Astrocyte of the hippocampus (primary cell): ENCODE measurements around the gene ASIC4.

Experiments used
- DNase-seq: peaks from one replicate; pipeline ENCODE4 v3.0.0; 2011; ENCODE audit warnings: low read depth, low spot score

The ASIC4 gene

DNA sequence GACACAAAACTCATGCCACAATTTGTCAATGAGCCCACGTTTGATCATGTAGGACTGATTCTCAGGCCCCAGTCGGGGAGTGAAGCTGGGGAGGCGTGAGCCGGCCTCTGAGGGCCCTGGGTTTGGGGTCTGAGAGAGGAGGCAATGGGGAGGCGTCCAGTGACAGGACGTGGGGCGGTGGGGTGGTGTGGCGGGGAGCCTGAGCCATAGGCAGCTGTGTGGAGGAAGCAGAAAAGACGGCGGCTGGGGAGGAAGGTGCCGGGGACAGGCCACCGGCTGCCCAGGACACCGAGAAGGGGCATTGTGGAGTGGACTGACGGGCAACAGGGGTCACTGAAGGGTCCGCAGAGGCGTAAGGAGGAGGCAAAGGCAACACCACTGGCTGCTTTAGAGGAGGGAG, 22.1 kb downstream of the ASIC4 start:
- no peak for DNase-seq

DNA sequence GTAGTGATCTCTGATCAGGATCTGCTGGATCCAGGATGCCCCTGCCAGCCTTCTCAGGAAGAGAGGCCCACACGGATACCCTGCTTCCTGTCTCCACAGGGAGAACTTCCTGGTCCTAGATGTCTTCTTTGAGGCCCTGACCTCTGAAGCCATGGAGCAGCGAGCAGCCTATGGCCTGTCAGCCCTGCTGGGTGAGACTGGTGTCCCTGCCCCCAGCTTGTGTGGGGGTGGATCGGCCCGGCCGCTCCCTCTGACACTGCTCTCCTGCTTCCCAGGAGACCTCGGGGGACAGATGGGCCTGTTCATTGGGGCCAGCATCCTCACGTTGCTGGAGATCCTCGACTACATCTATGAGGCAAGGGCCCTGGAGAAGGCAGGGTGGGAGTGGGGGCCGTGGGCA, 22.7 kb downstream of the ASIC4 start:
- DNase-seq, result no peak

DNA sequence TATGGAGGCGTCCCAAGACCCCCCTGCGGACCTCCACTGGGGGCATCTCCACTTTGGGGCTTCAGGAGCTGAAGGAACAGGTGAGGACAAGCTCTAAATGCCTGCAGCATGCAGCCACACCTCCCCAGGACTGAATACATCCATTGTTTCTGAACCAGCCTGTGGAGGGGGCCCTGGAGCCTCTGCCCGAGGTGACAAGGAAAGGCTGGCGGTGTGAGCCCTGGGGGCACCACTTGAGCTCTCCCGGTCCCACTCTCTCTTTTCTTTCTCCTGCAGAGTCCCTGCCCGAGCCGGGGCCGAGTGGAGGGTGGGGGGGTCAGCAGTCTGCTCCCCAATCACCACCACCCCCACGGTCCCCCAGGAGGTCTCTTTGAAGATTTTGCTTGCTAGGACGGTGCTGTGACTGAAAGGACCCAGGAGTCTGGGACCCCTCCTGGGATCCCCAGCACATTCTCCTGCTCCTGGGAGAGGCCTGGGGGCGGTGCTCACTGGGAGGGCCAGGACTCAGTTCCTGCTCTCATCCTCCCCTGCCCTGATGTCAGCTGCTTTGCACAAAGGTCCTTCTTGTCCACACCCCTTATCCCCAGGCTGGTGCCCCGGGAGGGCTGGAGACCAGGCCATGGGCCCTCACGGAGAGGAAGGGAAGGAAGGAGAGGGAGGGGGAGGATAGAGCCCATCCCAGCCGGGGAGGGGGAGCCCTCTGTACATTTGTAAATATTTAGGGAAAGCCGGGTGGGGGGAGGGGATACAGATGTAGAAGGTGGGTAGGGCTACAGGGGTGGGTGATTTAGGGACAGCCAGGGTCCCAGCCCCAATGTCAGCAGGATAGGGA, 23.6 kb downstream of the ASIC4 start:
- DNase-seq, result peak; percentile 37

GRCh38 chr2:219538504-219538951, 24.2 kb downstream of the ASIC4 start:
- DNase-seq, result peak; percentile 81

DNA sequence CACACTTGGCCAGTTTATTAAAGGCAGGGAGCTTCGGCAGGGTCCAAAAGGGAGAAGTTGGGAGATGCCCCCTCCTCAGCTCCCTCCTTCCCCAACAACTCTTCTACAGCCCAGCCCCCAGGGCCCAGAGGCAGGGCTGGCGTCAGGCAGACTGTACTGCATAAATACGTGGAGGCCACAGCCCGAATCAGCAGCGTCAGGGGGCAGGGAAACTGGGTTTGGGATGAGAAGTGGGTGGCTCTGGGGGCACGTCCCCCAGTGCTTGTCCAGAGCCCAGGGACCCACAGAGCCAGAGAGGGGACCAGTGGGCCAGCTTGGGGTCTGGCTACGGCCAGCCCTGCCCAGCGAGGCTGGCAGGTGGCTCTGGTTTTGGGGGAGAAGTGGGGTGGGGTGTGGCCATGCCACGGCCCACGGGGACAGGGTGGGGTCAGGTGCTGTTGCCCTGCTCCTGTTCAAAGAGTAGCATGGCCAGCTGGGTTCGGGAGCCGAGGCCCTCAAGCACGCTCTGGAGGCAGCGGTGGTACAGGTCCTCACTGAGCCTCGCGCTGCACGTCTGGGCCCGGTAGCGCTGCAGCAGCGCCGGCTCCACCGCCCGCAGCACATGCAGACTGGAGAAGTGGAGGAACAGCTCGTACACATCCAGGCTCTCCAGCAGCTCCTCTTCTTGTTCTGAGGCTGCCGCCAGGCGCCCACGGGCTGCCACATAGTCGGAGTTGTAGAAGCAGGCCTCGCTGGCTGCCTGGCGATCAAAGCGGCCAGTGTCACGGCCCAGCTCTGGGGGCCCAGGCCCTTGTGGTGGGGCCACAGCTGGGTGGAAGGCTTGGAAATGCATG, 24.9 kb downstream of the ASIC4 start:
- DNase-seq, result no peak

GRCh38 chr2:219539926-219540678, 25.8 kb downstream of the ASIC4 start:
- no peak for DNase-seq

- no peak for DNase-seq
These were observed 26.7 kb downstream of the ASIC4 start for GRCh38 chr2:219540784-219541504.

- peak; percentile 89 for DNase-seq
These were observed 27.4 kb downstream of the ASIC4 start for GRCh38 chr2:219541611-219542180.

DNA sequence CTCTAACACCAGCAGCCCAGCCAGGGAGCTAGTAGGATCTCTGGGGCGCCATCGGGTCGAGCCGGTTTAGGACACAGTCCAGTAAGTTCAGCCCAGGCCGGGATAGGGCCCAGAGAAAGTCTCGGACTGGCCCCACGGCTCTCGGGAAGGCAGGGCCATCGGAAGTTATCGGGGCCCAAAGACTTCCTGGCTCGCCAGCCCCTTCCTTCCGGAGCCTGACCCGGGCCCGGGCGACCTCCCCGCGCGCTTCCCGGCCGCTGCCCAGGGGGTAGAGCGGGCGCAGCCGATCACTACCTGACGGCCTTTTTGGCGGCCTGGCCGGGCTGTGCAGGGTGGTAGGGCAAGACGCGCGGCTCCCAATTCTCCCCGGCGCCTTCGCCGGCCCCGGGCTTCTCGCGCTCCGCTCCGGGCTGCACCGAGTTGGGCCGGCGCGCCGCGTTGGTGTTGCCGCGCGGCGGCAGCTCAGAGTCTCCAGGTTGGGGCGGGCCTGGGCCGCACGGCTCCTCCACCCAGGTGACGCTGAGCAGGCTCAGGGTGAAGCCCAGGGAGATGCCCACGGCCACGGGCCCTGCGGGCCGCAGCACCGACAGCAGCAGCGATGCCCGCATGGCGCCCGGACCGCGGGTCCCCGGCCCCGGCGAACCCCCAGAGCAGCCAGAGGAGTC, 28.8 kb downstream of the ASIC4 start:
- no peak for DNase-seq

- DNase-seq, result peak; percentile 100
These were observed 29.5 kb downstream of the ASIC4 start, which contains the start of the genes CHPF and TMEM198 for GRCh38 chr2:219543596-219544358. CHPF (minus strand) TSS chr2:219543809; CDS start chr2:219543538, 271 bp downstream. TMEM198 (plus strand) TSS chr2:219544028; CDS start chr2:219544728, 700 bp downstream.

DNA sequence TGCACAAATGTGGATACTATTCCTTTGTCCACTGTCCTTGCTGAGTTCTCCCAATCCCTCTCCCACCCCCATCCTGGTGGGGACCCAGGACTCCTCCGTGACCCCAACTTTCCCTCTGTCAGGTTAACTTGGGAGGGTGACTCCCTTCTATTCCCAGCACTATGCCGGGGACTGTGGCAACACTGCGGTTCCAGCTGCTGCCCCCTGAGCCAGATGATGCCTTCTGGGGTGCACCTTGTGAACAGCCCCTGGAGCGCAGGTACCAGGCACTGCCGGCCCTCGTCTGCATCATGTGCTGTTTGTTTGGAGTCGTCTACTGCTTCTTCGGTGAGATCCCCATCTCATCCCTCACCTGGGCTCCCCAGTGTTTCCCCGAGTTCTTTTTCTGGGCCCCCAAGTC, 30.3 kb downstream of the ASIC4 start:
- DNase-seq, result no peak

DNA sequence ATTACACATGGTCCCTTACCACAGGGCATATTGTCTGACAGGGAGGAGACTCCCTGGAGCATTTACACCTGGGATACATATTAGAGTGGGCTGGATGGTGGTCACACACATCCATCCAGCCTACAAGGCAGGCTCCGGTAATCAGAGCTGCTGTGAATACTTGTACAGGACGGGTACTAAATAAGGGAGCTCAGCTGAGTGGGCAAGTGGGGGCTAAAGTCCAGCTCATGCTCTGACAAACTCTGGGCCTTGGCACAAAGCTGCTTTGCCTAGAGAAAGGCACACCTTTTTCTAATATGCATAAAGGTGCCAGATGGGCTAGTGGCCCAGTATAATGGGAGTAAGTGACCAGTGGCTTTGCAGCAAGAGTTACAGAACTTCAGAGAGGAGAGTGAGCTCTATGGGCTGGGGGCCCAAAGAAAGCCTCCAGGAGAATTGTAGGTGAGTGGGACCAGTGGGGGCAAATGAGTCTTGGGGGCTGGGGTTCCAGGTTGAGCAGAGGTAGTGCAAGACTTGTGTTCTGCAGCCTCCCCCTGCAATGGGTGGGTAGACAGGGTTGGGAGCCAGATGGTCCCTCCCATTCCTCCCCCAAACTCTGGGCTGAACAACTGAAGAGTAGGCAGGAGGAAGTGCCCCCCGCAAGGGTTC, 31.1 kb downstream of the ASIC4 start:
- DNase-seq, result no peak

DNA sequence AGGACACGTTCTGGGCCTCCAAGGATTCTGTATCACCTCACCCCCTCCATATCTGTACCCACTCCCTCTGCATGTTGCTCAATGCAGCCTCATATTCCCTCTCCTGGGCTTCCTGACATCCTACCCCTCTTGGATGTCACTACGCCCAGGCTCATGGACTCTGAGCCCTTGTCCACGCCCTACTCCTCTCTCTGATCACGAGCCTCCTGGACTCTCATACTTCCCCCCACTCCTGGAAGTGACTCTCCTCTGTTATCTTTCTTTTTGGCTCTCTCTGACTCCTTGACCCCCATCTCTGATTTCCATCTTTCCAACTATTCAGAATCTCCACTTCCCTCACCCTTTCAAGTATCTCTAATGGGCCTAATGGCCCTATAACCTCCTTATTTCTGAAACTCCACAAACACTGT, 31.7 kb downstream of the ASIC4 start:
- DNase-seq, result no peak

- DNase-seq, result no peak
These were observed 33.3 kb downstream of the ASIC4 start for GRCh38 chr2:219547621-219548020.

- no peak for DNase-seq
These were observed 34.7 kb downstream of the ASIC4 start for GRCh38 chr2:219548990-219549389.

DNA sequence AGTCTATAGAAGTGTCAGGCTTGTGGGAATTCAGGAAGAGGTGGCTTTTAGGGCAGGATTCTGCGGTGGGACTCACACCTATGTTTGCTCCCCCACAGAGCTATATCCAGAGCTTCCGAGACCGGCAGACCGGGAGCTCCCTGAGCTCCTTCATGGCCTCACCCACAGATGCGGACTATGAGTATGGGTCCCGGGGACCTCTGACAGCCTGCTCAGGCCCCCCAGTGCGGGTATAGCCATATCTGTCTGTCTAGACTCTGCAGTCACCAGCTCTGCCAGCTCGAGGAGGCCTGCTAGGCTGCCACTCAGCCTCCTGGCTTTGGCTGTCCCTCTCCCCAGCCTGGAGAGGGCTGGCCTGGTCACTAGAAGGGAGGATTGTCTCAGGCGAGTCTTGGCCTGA, 35.3 kb downstream of the ASIC4 start:
- DNase-seq, result no peak

GRCh38 chr2:219551441-219552381, 37.4 kb downstream of the ASIC4 start:
- peak; percentile 59 for DNase-seq
